Neural cell (in vitro differentiated cells): ENCODE measurements around the gene OCIAD1. TPM values are rescaled to one million over a fixed set of nuclear protein-coding genes. Genes with fewer than 3 reads are reported as not detected.

Experiments used
- H2AFZ ChIP-seq: fragments of 200-600, 300-800 bp; sonication (generic), shearing (Covaris generic); 2 replicates; pipeline ENCODE4 v1.6.0; 2014; ENCODE audit warnings: low read depth, mild to moderate bottlenecking, antibody characterized with exemption, low read length, moderate library complexity
- H3F3A ChIP-seq: fragments of 200-600 bp; shearing (Covaris generic); 2 replicates; pipeline ENCODE4 v1.6.1; 2016; ENCODE audit warnings: mild to moderate bottlenecking, moderate library complexity, mixed read lengths, antibody characterized with exemption, low read length; ENCODE audit not compliant: insufficient read depth, poor library complexity, severe bottlenecking
- H3K27ac ChIP-seq: fragments of 200-600, 300-800 bp; sonication (generic), shearing (Covaris generic); 2 replicates; pipeline ENCODE4 v1.5.1; 2014; ENCODE audit warnings: mild to moderate bottlenecking, low read length, moderate library complexity
- H3K27me3 ChIP-seq: fragments of 300-800, 200-600 bp; sonication (generic), shearing (Covaris generic); 2 replicates; pipeline ENCODE4 v1.6.0; 2014; ENCODE audit warnings: mild to moderate bottlenecking, low read depth, low read length, moderate library complexity; ENCODE audit not compliant: insufficient read depth
- H3K36me3 ChIP-seq: fragments of 300-800, 200-600 bp; sonication (generic), shearing (Covaris generic); 2 replicates; pipeline ENCODE4 v1.5.1; 2014; ENCODE audit warnings: mild to moderate bottlenecking, antibody characterized with exemption, low read length, moderate library complexity; ENCODE audit not compliant: insufficient read depth
- H3K4me2 ChIP-seq: fragments of 300-800, 200-600 bp; sonication (generic), shearing (Covaris generic); 2 replicates; pipeline ENCODE4 v1.6.0; 2014; ENCODE audit warnings: mild to moderate bottlenecking, low read length
- H3K4me3 ChIP-seq: fragments of 300-800, 200-600 bp; sonication (generic), shearing (Covaris generic); 2 replicates; pipeline ENCODE4 v1.5.1; 2014; ENCODE audit warnings: mild to moderate bottlenecking, low read length, moderate library complexity
- H3K79me2 ChIP-seq: fragments of 200-600 bp; shearing (Covaris generic); replicated peaks from 2 replicates; pipeline ENCODE4 v1.6.0; 2014; ENCODE audit warnings: mild to moderate bottlenecking, low read length, moderate library complexity; ENCODE audit not compliant: insufficient read depth
- H3K9ac ChIP-seq: fragments of 300-800, 200-600 bp; sonication (generic), shearing (Covaris generic); 2 replicates; pipeline ENCODE4 v1.6.1; 2016; ENCODE audit warnings: mild to moderate bottlenecking, low read length, mixed read lengths
- H3K9me2 ChIP-seq: fragments of 200-600 bp; shearing (Covaris generic); 2 replicates; pipeline ENCODE4 v1.6.1; 2016; ENCODE audit warnings: mild to moderate bottlenecking, low read length, mixed read lengths; ENCODE audit not compliant: insufficient read depth
- H3K9me3 ChIP-seq: fragments of 200-600, 300-800 bp; sonication (generic), shearing (Covaris generic); 2 replicates; pipeline ENCODE4 v1.6.1; 2016; ENCODE audit warnings: mild to moderate bottlenecking, mixed run types, low read length, moderate library complexity, mixed read lengths
- H4K20me1 ChIP-seq: fragments of 200-600 bp; shearing (Covaris generic); 2 replicates; pipeline ENCODE4 v1.6.1; 2016; ENCODE audit warnings: mild to moderate bottlenecking, mixed run types; ENCODE audit not compliant: insufficient read depth
- CTCF ChIP-seq: fragments of 450-650 bp; IDR thresholded peaks from 2 replicates; pipeline ENCODE4 v1.5.1; 2014; ENCODE audit warnings: antibody characterized with exemption, mild to moderate bottlenecking, moderate library complexity; ENCODE audit not compliant: poor library complexity, severe bottlenecking
- EP300 ChIP-seq: fragments of 450-650 bp; conservative IDR thresholded peaks from 2 replicates; pipeline ENCODE4 v1.6.1; 2014; ENCODE audit warnings: antibody characterized with exemption, mild to moderate bottlenecking, moderate library complexity; ENCODE audit not compliant: poor library complexity, severe bottlenecking
- EZH2 ChIP-seq: fragments of 200-600, 300-800 bp; shearing (Covaris generic), sonication (generic); IDR thresholded peaks from 2 replicates; pipeline ENCODE4 v1.6.1; 2014; ENCODE audit warnings: antibody characterized with exemption, low read length, borderline replicate concordance, mild to moderate bottlenecking; ENCODE audit not compliant: insufficient read depth, poor library complexity, severe bottlenecking
- MXI1 ChIP-seq: fragments of 450-650 bp; conservative IDR thresholded peaks from 2 replicates; pipeline ENCODE4 v1.6.1; 2014; ENCODE audit warnings: antibody characterized with exemption, mild to moderate bottlenecking; ENCODE audit not compliant: poor library complexity, severe bottlenecking
- POLR2AphosphoS5 ChIP-seq: IDR thresholded peaks from 2 replicates; pipeline ENCODE4 v1.6.1; 2012
- RAD21 ChIP-seq: fragments of 450-650 bp; conservative IDR thresholded peaks from 2 replicates; pipeline ENCODE4 v1.6.1; 2014; ENCODE audit warnings: antibody characterized with exemption, mild to moderate bottlenecking, moderate library complexity
- REST ChIP-seq: IDR thresholded peaks from 2 replicates; pipeline ENCODE4 v1.6.1; 2012; ENCODE audit warnings: borderline replicate concordance
- SMC3 ChIP-seq: fragments of 450-650 bp; conservative IDR thresholded peaks from 2 replicates; pipeline ENCODE4 v1.6.1; 2014; ENCODE audit warnings: antibody characterized with exemption, mild to moderate bottlenecking, moderate library complexity; ENCODE audit not compliant: poor library complexity
- TAF1 ChIP-seq: IDR thresholded peaks from 2 replicates; pipeline ENCODE4 v1.6.1; 2012; ENCODE audit warnings: low read depth
- polyA plus RNA-seq: library from polyadenylated mRNA; depleted of rRNA; stranded (reverse); fragments of >200 nt; gene quantifications from 2 replicates; pipeline ENCODE4 v1.2.3, GENCODE V29; 2014

Gene OCIAD1
- polyA plus RNA-seq, 1 donor from 2014 or later, result 449 TPM

GRCh38 chr4:48785302-48785701, 45.6 kb upstream of the OCIAD1 start:
- Histone ChIP-seq H3K27me3 (no peaks in the 10 kb centered on the region), H3K9me2 (no peaks in the 10 kb centered on the region), H3K79me2 (no peaks in the 10 kb centered on the region), H3K4me3 (no peak overlapping the region), H4K20me1 (no peaks in the 10 kb centered on the region), H3K4me2 (no peak overlapping the region), H2AFZ (no peak overlapping the region), H3K9ac (no peak overlapping the region), H3K27ac (no peak overlapping the region), H3K36me3 (no peaks in the 10 kb centered on the region), H3K9me3 (no peaks in the 10 kb centered on the region), H3F3A (no peaks in the 10 kb centered on the region)
- no peak for TF ChIP-seq EZH2
- no peak for TF ChIP-seq CTCF
- no peak for TF ChIP-seq TAF1
- TF ChIP-seq MXI1, result no peak
- TF ChIP-seq SMC3, result no peak

GRCh38 chr4:48786549-48786948, 44.3 kb upstream of the OCIAD1 start:
- no peak overlapping the region for H3K4me3 ChIP-seq
- no peak overlapping the region for H3K27ac ChIP-seq
- no peaks in the 10 kb centered on the region for H3K27me3 ChIP-seq
- H3K79me2 ChIP-seq, result no peaks in the 10 kb centered on the region
- TF ChIP-seq TAF1 (no peak), POLR2AphosphoS5 (no peak), EP300 (no peak), RAD21 (no peak), REST (no peak), MXI1 (no peak), CTCF (no peak), SMC3 (no peak), EZH2 (no peak)
- no peaks in the 10 kb centered on the region for H4K20me1 ChIP-seq
- H3K4me2 ChIP-seq, result no peak overlapping the region
- no peaks in the 10 kb centered on the region for H3K36me3 ChIP-seq
- no peaks in the 10 kb centered on the region for H3F3A ChIP-seq
- H3K9me2 ChIP-seq, result no peaks in the 10 kb centered on the region
- H3K9ac ChIP-seq, result no peak overlapping the region
- H2AFZ ChIP-seq, result no peak overlapping the region
- H3K9me3 ChIP-seq, result no peaks in the 10 kb centered on the region
